PFSK-1 (cell line): ENCODE measurements around the gene DUOX1.

ENCODE experiments used
- FOXP2 ChIP-seq: optimal IDR thresholded peaks from 2 replicates; pipeline ENCODE3; 2011; ENCODE audit warnings: borderline replicate concordance, control low read depth, inconsistent platforms; ENCODE audit not compliant: insufficient read depth; ENCODE audit errors: extremely low read length, extremely low read depth
- POLR2AphosphoS5 ChIP-seq: IDR thresholded peaks from 2 replicates; pipeline ENCODE4 v1.6.1; 2012; ENCODE audit warnings: low read depth, mild to moderate bottlenecking, control low read depth, low read length, moderate library complexity
- REST ChIP-seq, 2 experiments: IDR thresholded peaks; 2 replicates each; pipeline versions ENCODE4 v1.6.1 to v1.8.0; 2011 to 2012; ENCODE audit warnings: low read depth in 2 of 2, low read length in 2 of 2, control low read depth in 1 of 2, inconsistent platforms in 1 of 2, mild to moderate bottlenecking in 1 of 2, moderate library complexity in 1 of 2; ENCODE audit not compliant: insufficient read depth in 1 of 2
- SIN3A ChIP-seq: IDR thresholded peaks from 2 replicates; pipeline ENCODE4 v1.6.1; 2012; ENCODE audit warnings: mild to moderate bottlenecking, low read length, moderate library complexity, borderline replicate concordance; ENCODE audit not compliant: insufficient read depth
- TAF1 ChIP-seq: IDR thresholded peaks from 2 replicates; pipeline ENCODE4 v1.6.1; 2012; ENCODE audit warnings: low read length, control low read depth, borderline replicate concordance; ENCODE audit not compliant: insufficient read depth

Gene DUOX1

GRCh38 chr15:45136378-45136764, 6.6 kb downstream of the DUOX1 start:
- TF ChIP-seq REST (IDR thresholded peaks at IDR 0.05; ENCODE audit: insufficient read depth in 1 of 2, low read depth in 2 of 2, low read length in 2 of 2) (no peak), TAF1 (no peak), FOXP2 (no peak), SIN3A (no peak), POLR2AphosphoS5 (no peak)

GRCh38 chr15:45137703-45138102, 7.9 kb downstream of the DUOX1 start:
- TF ChIP-seq REST (IDR thresholded peaks at IDR 0.05; ENCODE audit: insufficient read depth in 1 of 2, low read depth in 2 of 2, low read length in 2 of 2) (no peak), FOXP2 (no peak), SIN3A (no peak), TAF1 (no peak), POLR2AphosphoS5 (no peak)

- TF ChIP-seq FOXP2 (no peak), TAF1 (no peak), REST (IDR thresholded peaks at IDR 0.05; ENCODE audit: insufficient read depth in 1 of 2, low read depth in 2 of 2, low read length in 2 of 2) (no peak), POLR2AphosphoS5 (no peak), SIN3A (no peak)
Measured at GRCh38 chr15:45138814-45139765, 9.3 kb downstream of the DUOX1 start.

- TF ChIP-seq REST (IDR thresholded peaks at IDR 0.05; ENCODE audit: insufficient read depth in 1 of 2, low read depth in 2 of 2, low read length in 2 of 2) (no peak), TAF1 (no peak), SIN3A (no peak), POLR2AphosphoS5 (no peak), FOXP2 (no peak)
Measured at GRCh38 chr15:45139770-45140169, 10.0 kb downstream of the DUOX1 start.
